Measurements from ENCODE around the gene PTP4A2. TPM values are rescaled to one million over a fixed set of nuclear protein-coding genes. Genes with fewer than 3 reads are reported as not detected.

PTP4A2 gene
- total RNA-seq, 4 donors from 2014 or later, result 276 to 567 (median 333) TPM

DNA sequence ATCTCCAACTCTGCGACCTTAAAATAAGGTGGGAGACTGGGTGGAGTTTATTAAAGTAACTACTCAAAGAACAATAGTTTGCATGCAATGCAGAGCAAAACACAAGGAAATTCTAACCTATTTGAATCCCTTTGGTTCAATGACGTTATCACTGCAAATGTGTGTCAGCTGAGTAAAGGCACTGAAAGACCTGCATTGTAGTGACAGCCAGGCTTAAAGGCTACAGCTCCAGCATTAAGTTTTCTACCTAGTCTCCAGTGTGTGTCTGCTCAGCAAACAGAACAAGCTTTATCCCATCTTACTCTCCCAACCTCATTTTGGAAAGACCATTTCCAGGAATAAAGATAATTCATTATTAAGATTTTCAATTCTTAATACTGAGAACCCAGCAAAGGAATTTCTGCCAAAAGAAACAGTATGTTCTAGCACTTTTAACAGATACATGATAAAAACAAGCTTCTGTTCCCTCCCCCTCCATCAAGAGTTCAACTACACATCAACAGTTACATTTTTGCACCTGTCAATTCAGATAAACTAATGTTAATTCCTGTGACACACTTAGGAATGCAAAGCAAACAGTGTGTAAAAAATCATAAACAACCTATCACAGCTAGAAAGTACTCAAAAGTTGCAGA, 14.2 kb downstream of the PTP4A2 start:
- no peak overlapping the region for H3K4me3 ChIP-seq
- H3K4me1 ChIP-seq, result peaks cover 16 to 17% of the 10 kb centered on the region in 2 donors
- intact Hi-C loops (cut with DNase I; ENCODE audit: low total_unique reads), result no loop called here
- no peak overlapping the region for H3K27ac ChIP-seq
- H3K9me3 ChIP-seq, result no peaks in the 10 kb centered on the region
- H3K27me3 ChIP-seq, result no peaks in the 10 kb centered on the region
- TF ChIP-seq, protein P1, sequence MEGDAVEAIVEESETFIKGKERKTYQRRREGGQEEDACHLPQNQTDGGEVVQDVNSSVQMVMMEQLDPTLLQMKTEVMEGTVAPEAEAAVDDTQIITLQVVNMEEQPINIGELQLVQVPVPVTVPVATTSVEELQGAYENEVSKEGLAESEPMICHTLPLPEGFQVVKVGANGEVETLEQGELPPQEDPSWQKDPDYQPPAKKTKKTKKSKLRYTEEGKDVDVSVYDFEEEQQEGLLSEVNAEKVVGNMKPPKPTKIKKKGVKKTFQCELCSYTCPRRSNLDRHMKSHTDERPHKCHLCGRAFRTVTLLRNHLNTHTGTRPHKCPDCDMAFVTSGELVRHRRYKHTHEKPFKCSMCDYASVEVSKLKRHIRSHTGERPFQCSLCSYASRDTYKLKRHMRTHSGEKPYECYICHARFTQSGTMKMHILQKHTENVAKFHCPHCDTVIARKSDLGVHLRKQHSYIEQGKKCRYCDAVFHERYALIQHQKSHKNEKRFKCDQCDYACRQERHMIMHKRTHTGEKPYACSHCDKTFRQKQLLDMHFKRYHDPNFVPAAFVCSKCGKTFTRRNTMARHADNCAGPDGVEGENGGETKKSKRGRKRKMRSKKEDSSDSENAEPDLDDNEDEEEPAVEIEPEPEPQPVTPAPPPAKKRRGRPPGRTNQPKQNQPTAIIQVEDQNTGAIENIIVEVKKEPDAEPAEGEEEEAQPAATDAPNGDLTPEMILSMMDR (IDR thresholded peaks at IDR 0.05), result no peak
- no peak for TF ChIP-seq POLR2A (IDR thresholded peaks at IDR 0.05)
- no peak for DNase-seq
- no peaks in the 10 kb centered on the region for H3K36me3 ChIP-seq

DNA sequence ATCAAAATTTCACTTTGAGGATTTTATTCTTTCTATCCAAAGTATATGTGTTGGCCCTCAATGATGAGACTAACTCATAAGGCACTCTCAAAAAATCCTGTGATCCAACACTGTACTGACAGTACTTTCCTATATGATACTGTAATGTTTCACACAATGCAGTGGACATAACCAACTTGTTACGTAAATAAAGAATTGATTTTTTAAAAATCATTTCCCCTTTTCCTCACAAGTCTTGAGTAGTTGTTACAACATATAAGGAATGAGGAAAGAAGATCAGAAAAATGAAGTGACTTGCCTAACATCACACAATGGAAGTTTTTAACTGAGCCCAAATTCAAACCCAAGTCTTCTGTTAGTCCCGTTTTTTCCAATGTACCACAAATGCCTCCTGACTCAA, 17.2 kb downstream of the PTP4A2 start:
- Histone ChIP-seq H3K27me3 (no peaks in the 10 kb centered on the region), H3K4me1 (peaks cover 13 to 16% of the 10 kb centered on the region in 2 donors), H3K9me3 (no peaks in the 10 kb centered on the region), H3K36me3 (no peaks in the 10 kb centered on the region), H3K27ac (peak overlapping the region in 1 of 2 donors; percentile 8), H3K4me3 (no peak overlapping the region)
- no peak for TF ChIP-seq POLR2A (IDR thresholded peaks at IDR 0.05)
- TF ChIP-seq, protein P1 (IDR thresholded peaks at IDR 0.05), result no peak
- DNase-seq, result no peak
- intact Hi-C loops (cut with DNase I; ENCODE audit: low total_unique reads), result no loop called here

DNA sequence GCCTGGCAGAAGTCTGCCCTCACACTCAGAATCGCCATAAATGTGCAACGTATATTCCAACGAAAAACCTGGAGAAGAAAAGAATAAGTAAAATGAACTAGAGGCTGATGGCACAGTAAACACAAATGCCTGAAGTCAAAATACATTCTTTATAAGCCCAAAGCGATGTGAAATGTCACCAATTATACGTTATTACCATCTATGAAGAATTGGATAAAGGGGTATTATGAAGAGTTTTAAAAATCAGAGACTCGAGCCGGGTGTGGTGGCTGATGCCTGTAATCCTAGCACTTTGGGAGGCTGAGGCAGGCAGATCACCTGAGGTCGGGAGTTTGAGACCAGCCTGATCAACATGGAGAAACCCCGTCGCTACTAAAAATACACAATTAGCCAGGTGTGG, 18.6 kb downstream of the PTP4A2 start:
- TF ChIP-seq POLR2A (IDR thresholded peaks at IDR 0.05), result no peak
- TF ChIP-seq, protein P1 (IDR thresholded peaks at IDR 0.05), result no peak
- Histone ChIP-seq H3K9me3 (no peaks in the 10 kb centered on the region), H3K4me3 (no peak overlapping the region), H3K27ac (no peak overlapping the region), H3K4me1 (peaks cover 9 to 16% of the 10 kb centered on the region in 2 donors), H3K27me3 (no peaks in the 10 kb centered on the region), H3K36me3 (no peaks in the 10 kb centered on the region)
- intact Hi-C loops (cut with DNase I; ENCODE audit: low total_unique reads), result no loop called here
- DNase-seq, result no peak

DNA sequence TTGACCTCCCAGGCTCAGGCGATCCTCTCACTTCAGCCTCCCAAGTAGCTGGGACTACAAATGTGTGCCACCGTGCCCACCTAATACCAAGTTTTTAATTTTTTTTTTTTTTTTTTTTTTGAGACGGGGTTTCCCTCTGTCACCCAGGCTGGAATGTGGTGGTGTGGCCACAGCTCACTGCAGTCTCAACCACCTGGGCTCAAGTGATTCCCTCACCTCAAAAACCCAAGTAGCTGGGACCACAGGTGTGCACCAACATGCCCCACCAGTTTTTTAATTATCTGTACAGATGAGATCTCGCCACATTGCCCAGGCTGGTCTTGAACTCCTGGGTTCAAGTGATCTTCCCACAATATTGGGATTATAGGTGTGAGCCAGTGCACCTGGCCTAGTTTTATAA, 22.7 kb downstream of the PTP4A2 start:
- Histone ChIP-seq H3K27ac (no peak overlapping the region), H3K36me3 (no peaks in the 10 kb centered on the region), H3K9me3 (no peaks in the 10 kb centered on the region), H3K4me1 (no peaks in the 10 kb centered on the region), H3K4me3 (no peak overlapping the region), H3K27me3 (no peaks in the 10 kb centered on the region)
- TF ChIP-seq POLR2A (IDR thresholded peaks at IDR 0.05), result no peak
- TF ChIP-seq, protein P1 (IDR thresholded peaks at IDR 0.05), result no peak
- intact Hi-C loops (cut with DNase I; ENCODE audit: low total_unique reads), result no loop called here
- no peak for DNase-seq

DNA sequence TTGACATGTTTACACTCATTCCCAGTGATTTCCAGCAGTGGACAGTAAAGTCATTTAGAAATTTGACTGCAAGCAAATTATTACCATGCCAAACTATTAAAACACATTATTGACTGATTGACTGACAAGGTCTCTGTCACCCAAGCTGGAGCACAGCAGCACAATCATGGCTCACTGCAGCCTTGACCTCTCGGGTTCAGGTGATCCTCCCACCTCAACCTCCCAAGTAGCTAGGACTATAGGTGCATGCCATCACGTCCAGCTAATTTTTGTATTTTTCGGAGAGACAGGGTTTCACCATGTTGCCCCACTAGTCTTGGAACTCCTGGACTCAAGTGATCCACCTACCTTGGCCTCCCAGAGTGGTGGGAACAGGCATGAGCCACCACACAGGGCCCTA, 24.2 kb downstream of the PTP4A2 start:
- no peaks in the 10 kb centered on the region for H3K4me1 ChIP-seq
- no peaks in the 10 kb centered on the region for H3K9me3 ChIP-seq
- DNase-seq, result no peak
- TF ChIP-seq, protein P1 (IDR thresholded peaks at IDR 0.05), result no peak
- TF ChIP-seq POLR2A (IDR thresholded peaks at IDR 0.05), result no peak
- intact Hi-C loops (cut with DNase I; ENCODE audit: low total_unique reads), result no loop called here
- H3K36me3 ChIP-seq, result no peaks in the 10 kb centered on the region
- no peaks in the 10 kb centered on the region for H3K27me3 ChIP-seq
- H3K27ac ChIP-seq, result no peak overlapping the region
- H3K4me3 ChIP-seq, result no peak overlapping the region

Data from uterus (tissue), 4 donors.